T-helper 9 cell (primary cell): ENCODE results near the gene DLEU7.

Experiments
- DNase-seq: peaks from one replicate; pipeline ENCODE4 v3.0.0-alpha.2; 2020

The DLEU7 gene

GRCh38 chr13:50788551-50789210 lies 54.8 kb downstream of the DLEU7 start:
- DNase-seq, result no peak

DNA sequence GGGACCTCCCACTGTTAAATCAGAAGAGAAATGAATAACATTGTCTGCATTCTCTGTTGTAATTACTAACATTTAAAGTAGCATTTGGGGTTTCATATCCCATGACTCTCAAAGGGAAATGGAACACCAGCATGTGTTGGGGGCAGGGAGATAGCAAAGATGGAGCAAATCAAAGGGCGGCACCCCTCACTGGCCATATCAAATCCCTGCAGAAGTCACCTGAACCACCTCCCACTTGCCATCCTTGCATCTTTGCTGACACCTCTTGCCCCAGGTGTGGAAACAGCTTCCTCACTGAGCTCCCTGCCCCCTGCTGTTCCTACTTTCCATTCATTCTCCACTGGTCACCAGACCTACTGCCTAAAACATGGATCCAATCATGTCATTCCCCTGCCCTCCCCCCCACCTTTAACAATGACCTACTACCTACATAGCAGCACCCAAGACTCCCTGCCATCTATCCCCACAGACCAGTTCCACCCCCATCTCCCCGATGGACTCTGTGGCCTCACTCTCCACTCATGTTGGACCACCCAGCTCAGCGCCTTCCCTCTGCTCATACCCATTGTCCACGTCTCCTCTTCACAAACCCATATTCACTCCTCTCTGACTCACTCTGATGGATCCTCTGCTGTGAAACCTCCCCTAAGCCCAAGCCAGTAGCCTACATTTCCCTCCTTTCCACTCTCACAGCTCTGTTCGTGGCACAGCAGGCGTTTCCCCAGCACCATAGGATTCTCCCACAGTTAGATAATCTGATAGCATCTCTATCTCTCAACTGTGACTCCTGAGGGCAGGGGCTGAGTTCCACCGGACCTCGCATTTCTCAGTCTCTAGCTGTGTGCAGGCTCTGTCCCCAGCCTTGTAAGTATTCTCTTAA lies 55.9 kb downstream of the DLEU7 start:
- DNase-seq, result no peak

DNA sequence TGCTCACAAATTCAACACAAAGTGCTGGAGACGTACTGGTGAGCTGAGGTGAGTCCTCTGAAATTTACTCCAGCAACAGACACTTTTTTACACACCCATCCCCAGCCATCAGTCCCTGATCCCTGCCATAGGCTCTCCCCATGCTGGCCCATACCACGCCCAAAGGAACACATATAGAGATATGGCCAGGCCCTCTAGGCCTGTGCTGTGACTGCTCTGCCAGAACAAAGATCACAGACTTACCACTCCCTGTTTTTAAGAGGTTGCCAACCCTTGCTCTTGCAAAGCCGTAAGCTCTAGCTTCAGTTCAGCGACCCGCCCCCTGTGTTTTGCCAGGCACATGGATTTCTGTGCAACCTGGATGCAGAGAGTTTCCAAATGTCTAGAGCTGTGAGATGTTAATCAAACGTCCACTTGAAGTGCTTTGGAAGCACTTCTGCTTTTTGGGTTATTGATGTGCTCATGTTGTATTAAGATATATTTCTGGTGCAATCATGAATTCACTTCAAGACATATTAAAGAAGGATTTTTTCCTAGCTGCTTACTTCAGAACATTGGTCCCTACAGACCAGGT lies 59.7 kb downstream of the DLEU7 start:
- DNase-seq, result no peak

DNA sequence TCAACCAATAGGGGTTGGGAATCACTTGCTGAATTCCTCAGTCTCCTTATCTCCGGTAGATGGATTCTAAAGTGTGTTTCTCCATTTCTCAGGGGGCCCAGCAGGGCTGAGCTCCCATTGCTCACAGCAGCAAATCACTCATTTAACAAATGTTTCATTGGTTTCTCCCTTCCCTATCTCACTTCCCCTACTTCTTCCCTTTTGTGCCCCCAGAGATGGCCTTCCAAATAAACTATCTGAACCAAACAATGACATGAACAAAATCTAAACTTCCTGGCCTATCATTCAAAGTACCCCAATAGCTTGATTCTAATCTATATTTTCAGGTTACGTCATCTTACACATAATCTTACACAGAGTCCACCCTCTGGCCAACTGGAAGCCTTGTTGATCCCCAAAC lies 60.4 kb downstream of the DLEU7 start:
- no peak for DNase-seq

GRCh38 chr13:50780201-50781015 lies 63.1 kb downstream of the DLEU7 start:
- DNase-seq, result no peak

DNA sequence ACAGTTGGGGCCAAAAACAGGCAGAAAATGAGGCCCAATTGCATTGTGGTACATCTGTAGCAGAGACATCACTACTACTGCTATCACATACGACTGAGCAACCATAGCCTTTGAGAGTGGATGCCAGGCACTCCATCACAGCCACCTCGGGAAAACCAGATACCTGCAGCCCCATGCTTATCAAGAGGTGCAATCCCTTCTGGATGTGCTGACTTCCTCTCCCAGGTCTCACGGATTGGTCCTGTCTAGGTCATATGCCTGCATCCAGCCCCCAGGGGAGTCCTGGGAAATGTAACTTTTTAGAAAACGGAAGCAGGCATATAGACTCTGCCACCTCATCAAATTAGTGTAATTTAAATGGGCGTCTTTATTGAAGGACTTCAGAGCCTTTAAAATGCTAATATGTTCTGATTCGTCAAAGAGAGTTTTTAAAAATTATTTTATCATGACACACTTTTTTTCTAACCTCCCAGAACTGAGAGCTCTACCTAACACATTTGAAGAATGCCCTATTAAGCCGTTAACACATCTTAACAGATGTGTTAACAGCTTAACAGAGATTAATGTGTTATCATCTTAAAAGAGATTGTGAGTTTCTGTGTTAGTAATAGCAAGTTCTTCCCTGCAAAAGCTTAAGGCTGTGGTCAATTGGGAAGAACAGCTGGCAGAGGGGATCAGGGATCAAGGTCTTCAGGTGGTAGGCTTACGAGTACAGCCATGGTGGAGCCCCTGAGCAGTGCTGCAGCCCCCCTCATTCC lies 63.9 kb downstream of the DLEU7 start:
- DNase-seq, result no peak
